H1 (cell line): ENCODE measurements around the gene ASCL1. TPM values are rescaled to one million over a fixed set of nuclear protein-coding genes. Genes with fewer than 3 reads are reported as not detected.

ENCODE experiments used
- CTCF ChIA-PET: fragments of 300-600 bp; sonication (Branson Sonifier 250); formaldehyde crosslinking; loops from one replicate; lab custom pipeline; 2021; ENCODE audit not compliant: partially characterized antibody; lab: Charles Lee
- POLR2A ChIA-PET: fragments of 300-600 bp; sonication (Branson Sonifier 250); formaldehyde crosslinking; loops from one replicate; lab custom pipeline; 2021; ENCODE audit warnings: inconsistent platforms; ENCODE audit not compliant: partially characterized antibody; lab: Charles Lee
- DNase-seq, 2 experiments: peaks; one replicate each; pipeline versions ENCODE4 v3.0.0 to v3.0.0-alpha.2; 2010 to 2022; ENCODE audit warnings: low spot score in 2 of 2, low read depth in 1 of 2, mixed read lengths in 1 of 2
- FAIRE-seq: peaks from 2 replicates; lab custom pipeline; 2011; peaks lifted over from hg19 to GRCh38; lab: Jason Lieb, UNC
- H2AFZ ChIP-seq: 2 replicates; pipeline ENCODE4 v1.8.1; 2012; ENCODE audit warnings: low read length, inconsistent platforms
- H2AK5ac ChIP-seq: 2 replicates; pipeline ENCODE4 v1.6.1; 2013; ENCODE audit warnings: low read depth, low read length
- H2BK120ac ChIP-seq: replicated peaks from 2 replicates; pipeline ENCODE3; 2013; ENCODE audit warnings: low read depth, low read length, inconsistent platforms
- H2BK12ac ChIP-seq: 2 replicates; pipeline ENCODE4 v1.6.1; 2013; ENCODE audit warnings: low read depth, low read length
- H2BK15ac ChIP-seq: 2 replicates; pipeline ENCODE4 v1.6.1; 2013; ENCODE audit warnings: low read length
- H2BK20ac ChIP-seq: 2 replicates; pipeline ENCODE4 v1.6.1; 2013; ENCODE audit warnings: low read length
- H2BK5ac ChIP-seq: 2 replicates; pipeline ENCODE4 v1.6.1; 2013; ENCODE audit warnings: low read depth, low read length
- H3K14ac ChIP-seq: 2 replicates; pipeline ENCODE4 v1.6.1; 2013; ENCODE audit warnings: inconsistent platforms; ENCODE audit not compliant: insufficient read length
- H3K18ac ChIP-seq: 2 replicates; pipeline ENCODE4 v1.6.1; 2013; ENCODE audit warnings: low read length; ENCODE audit errors: extremely low read depth
- H3K23ac ChIP-seq: 2 replicates; pipeline ENCODE4 v1.6.1; 2013; ENCODE audit warnings: inconsistent platforms; ENCODE audit not compliant: insufficient read length
- H3K23me2 ChIP-seq: 2 replicates; pipeline ENCODE4 v1.6.1; 2013; ENCODE audit warnings: low read depth, low read length
- H3K27ac ChIP-seq: 2 replicates; pipeline ENCODE4 v1.6.1; 2011; ENCODE audit warnings: low read depth, low read length, inconsistent platforms
- H3K27me3 ChIP-seq, 4 experiments: replicated peaks in 1 of 4; 1 replicate in 1 of 4; 2 replicates in 3 of 4; pipeline versions ENCODE4 v1.6.1 to v1.8.1; 2011 to 2013; ENCODE audit warnings: low read length in 3 of 4, mild to moderate bottlenecking in 3 of 4, inconsistent platforms in 2 of 4, mixed read lengths in 2 of 4, moderate library complexity in 1 of 4; ENCODE audit not compliant: control insufficient read depth in 3 of 4, insufficient read depth in 3 of 4; ENCODE audit errors: extremely low read depth in 1 of 4
- H3K36me3 ChIP-seq, 4 experiments: 2 replicates each; pipeline versions ENCODE4 v1.6.1 to v1.8.1; 2011 to 2013; ENCODE audit warnings: mild to moderate bottlenecking in 4 of 4, low read length in 3 of 4, moderate library complexity in 2 of 4, control low read depth in 1 of 4, inconsistent platforms in 1 of 4; ENCODE audit not compliant: insufficient read depth in 4 of 4, control insufficient read depth in 2 of 4
- H3K4ac ChIP-seq: replicated peaks from 2 replicates; pipeline ENCODE3; 2013; ENCODE audit warnings: low read length, low read depth, mixed read lengths, inconsistent platforms; ENCODE audit not compliant: insufficient read length
- H3K4me1 ChIP-seq, 4 experiments: replicated peaks in 1 of 4; 1 replicate in 1 of 4; 2 replicates in 3 of 4; pipeline versions ENCODE4 v1.6.1 to v1.8.1; 2011 to 2013; ENCODE audit warnings: low read length in 3 of 4, inconsistent platforms in 2 of 4, mixed read lengths in 1 of 4; ENCODE audit not compliant: insufficient read depth in 4 of 4, control insufficient read depth in 3 of 4
- H3K4me2 ChIP-seq, 2 experiments: 2 replicates each; pipeline versions ENCODE4 v1.6.1 to v1.8.1; 2011 to 2013; ENCODE audit warnings: low read depth in 2 of 2, low read length in 2 of 2, control low read depth in 1 of 2, inconsistent platforms in 1 of 2, mild to moderate bottlenecking in 1 of 2; ENCODE audit not compliant: insufficient read depth in 1 of 2
- H3K4me3 ChIP-seq, 4 experiments: fragments of 200-600, 300-600 bp in 1 of 4; sonication (generic), shearing (Covaris generic), sonication (Bioruptor Twin) in 1 of 4; 2 replicates each; pipeline versions ENCODE4 v1.5.1 to v1.8.1; 2011 to 2016; ENCODE audit warnings: low read length in 4 of 4, low read depth in 3 of 4, control low read depth in 2 of 4, inconsistent platforms in 2 of 4, mild to moderate bottlenecking in 2 of 4, mixed read lengths in 1 of 4, moderate library complexity in 1 of 4; ENCODE audit not compliant: insufficient read depth in 2 of 4; ENCODE audit errors: extremely low read depth in 1 of 4
- H3K56ac ChIP-seq: replicated peaks from 2 replicates; pipeline ENCODE3; 2013; ENCODE audit warnings: low read depth, mild to moderate bottlenecking, mixed read lengths, low read length, inconsistent platforms; ENCODE audit not compliant: insufficient read length
- H3K79me1 ChIP-seq: 2 replicates; pipeline ENCODE4 v1.6.1; 2013; ENCODE audit warnings: low read depth, low read length, control low read depth
- H3K79me2 ChIP-seq, 2 experiments: 2 replicates each; pipeline versions ENCODE4 v1.6.1 to v1.8.1; 2012 to 2013; ENCODE audit warnings: low read length in 2 of 2, mild to moderate bottlenecking in 2 of 2, inconsistent platforms in 1 of 2; ENCODE audit not compliant: insufficient read depth in 2 of 2, control insufficient read depth in 1 of 2
- H3K9ac ChIP-seq, 4 experiments: replicated peaks in 1 of 4; 1 replicate in 1 of 4; 2 replicates in 3 of 4; pipeline versions ENCODE4 v1.6.1 to v1.8.1; 2011 to 2013; ENCODE audit warnings: low read depth in 3 of 4, low read length in 3 of 4, control low read depth in 2 of 4, mild to moderate bottlenecking in 2 of 4, moderate library complexity in 2 of 4, inconsistent platforms in 1 of 4; ENCODE audit errors: extremely low read depth in 1 of 4
- H3K9me3 ChIP-seq, 2 experiments: 2 replicates each; pipeline versions ENCODE4 v1.6.1 to v1.8.1; 2012 to 2013; ENCODE audit warnings: mild to moderate bottlenecking in 2 of 2, moderate library complexity in 2 of 2, control low read depth in 1 of 2, inconsistent platforms in 1 of 2, low read depth in 1 of 2, low read length in 1 of 2, mixed read lengths in 1 of 2; ENCODE audit not compliant: insufficient read depth in 2 of 2
- H4K20me1 ChIP-seq, 2 experiments: replicated peaks in 1 of 2; 2 replicates each; pipeline versions ENCODE3 to v1.8.1; 2011 to 2013; ENCODE audit warnings: inconsistent platforms in 2 of 2, low read length in 2 of 2, mild to moderate bottlenecking in 1 of 2; ENCODE audit not compliant: insufficient read depth in 2 of 2, control insufficient read depth in 1 of 2
- H4K5ac ChIP-seq: 2 replicates; pipeline ENCODE4 v1.6.1; 2013; ENCODE audit warnings: low read length, low read depth, mixed read lengths, inconsistent platforms; ENCODE audit not compliant: insufficient read length
- H4K8ac ChIP-seq: 2 replicates; pipeline ENCODE4 v1.8.0; 2013; ENCODE audit warnings: mild to moderate bottlenecking, moderate library complexity, low read length, inconsistent platforms; ENCODE audit not compliant: insufficient read depth; ENCODE audit errors: extremely low read depth
- H4K91ac ChIP-seq: replicated peaks from 2 replicates; pipeline ENCODE3; 2013; ENCODE audit warnings: low read length, mixed read lengths, inconsistent platforms; ENCODE audit not compliant: insufficient read length
- CEBPB ChIP-seq: IDR thresholded peaks from 2 replicates; pipeline ENCODE4 v1.6.1; 2012; ENCODE audit warnings: low read depth, low read length
- CHD1 ChIP-seq: IDR thresholded peaks from 2 replicates; pipeline ENCODE4 v1.6.1; 2012; ENCODE audit warnings: low read depth, low read length, improper control_type of control experiment
- EP300 ChIP-seq, 2 experiments: IDR thresholded peaks; 1 replicate in 1 of 2; 2 replicates in 1 of 2; pipeline ENCODE4 v1.6.1; 2011 to 2012; ENCODE audit warnings: low read depth in 2 of 2, low read length in 2 of 2, mild to moderate bottlenecking in 2 of 2, borderline replicate concordance in 1 of 2, inconsistent platforms in 1 of 2, moderate library complexity in 1 of 2
- FOSL1 ChIP-seq: IDR thresholded peaks from 2 replicates; pipeline ENCODE4 v1.6.1; 2011; ENCODE audit warnings: mild to moderate bottlenecking, low read depth, low read length, moderate library complexity; ENCODE audit not compliant: insufficient read depth
- HDAC2 ChIP-seq, 2 experiments: fragments of 300-600 bp in 1 of 2; sonication (generic) in 1 of 2; IDR thresholded peaks; 2 replicates each; pipeline ENCODE4 v1.6.1; 2011 to 2012; ENCODE audit warnings: low read depth in 2 of 2, low read length in 2 of 2, mild to moderate bottlenecking in 2 of 2, moderate library complexity in 2 of 2, borderline replicate concordance in 1 of 2, inconsistent platforms in 1 of 2
- HDAC6 ChIP-seq: IDR thresholded peaks from one replicate; pipeline ENCODE4 v1.7.1; 2012; ENCODE audit warnings: low read depth, mild to moderate bottlenecking, inconsistent platforms, low read length, moderate library complexity
- JUND ChIP-seq: IDR thresholded peaks from 2 replicates; pipeline ENCODE4 v1.6.1; 2011; ENCODE audit warnings: mild to moderate bottlenecking, improper control_type of control experiment, low read length
- RBBP5 ChIP-seq: IDR thresholded peaks from 2 replicates; pipeline ENCODE4 v1.7.1; 2012; ENCODE audit warnings: low read depth, mild to moderate bottlenecking, inconsistent platforms, low read length, moderate library complexity, borderline replicate concordance
- SIRT6 ChIP-seq: IDR thresholded peaks from one replicate; pipeline ENCODE4 v1.7.1; 2012; ENCODE audit warnings: low read length, inconsistent platforms
- SIX5 ChIP-seq: IDR thresholded peaks from 2 replicates; pipeline ENCODE4 v1.6.1; 2011; ENCODE audit warnings: mild to moderate bottlenecking, low read depth, low read length
- SRF ChIP-seq: IDR thresholded peaks from 2 replicates; pipeline ENCODE4 v1.6.1; 2011; ENCODE audit warnings: mild to moderate bottlenecking, low read depth, low read length, moderate library complexity
- SUZ12 ChIP-seq: fragments of 200-600 bp; sonication (generic); IDR thresholded peaks from 2 replicates; pipeline ENCODE4 v1.6.1; 2012; ENCODE audit warnings: mild to moderate bottlenecking, inconsistent platforms, low read length, moderate library complexity, mixed read lengths
- TAF7 ChIP-seq: optimal IDR thresholded peaks from 2 replicates; pipeline ENCODE3; 2011; ENCODE audit warnings: low read depth, mild to moderate bottlenecking, inconsistent platforms, low read length, moderate library complexity, borderline replicate concordance
- ZNF274 ChIP-seq: IDR thresholded peaks from 2 replicates; pipeline ENCODE4 v1.7.0; 2012; ENCODE audit warnings: low read length, borderline replicate concordance; ENCODE audit errors: extremely low read depth
- WGBS, 2 experiments: shearing (Covaris generic) in 1 of 2; methylation state at CpG; one replicate each; pipeline versions ENCODE4 v1.1.6 to v1.1.7; 2013 to 2015; ENCODE audit warnings: low lambda C conversion rate in 2 of 2, mixed read lengths in 2 of 2, inconsistent platforms in 1 of 2, low coverage in 1 of 2, missing lambda C conversion rate in 1 of 2; ENCODE audit not compliant: insufficient replicate concordance in 2 of 2, insufficient coverage in 1 of 2, insufficient read length in 1 of 2; ENCODE audit errors: extremely low coverage in 1 of 2, missing lambda C conversion rate in 1 of 2; 5-methylcytosine and 5-hydroxymethylcytosine counted together
- polyA plus RNA-seq, 7 experiments: library from polyadenylated mRNA; depleted of rRNA in 3 of 7; stranded (reverse) in 5 of 7; unstranded in 2 of 7; fragments of >200 nt in 5 of 7; fragments of 200-250 nt in 2 of 7; gene quantifications; 1 replicate in 5 of 7; 2 replicates in 1 of 7; 4 replicates in 1 of 7; pipeline versions ENCODE4 v1.2.1 to v1.2.3, GENCODE V29; 2011 to 2013; ENCODE audit warnings: missing spikeins in 2 of 7, mixed read lengths in 2 of 7
- total RNA-seq: library from RNA; stranded (reverse); fragmentation: NEBNext Ultra II Directional; extraction: Animal tissue kit (Norgen Biotek cat#: 25700); gene quantifications from 2 replicates; pipeline ENCODE4 v1.2.1, GENCODE V29; 2021

The ASCL1 gene
- total and polyA plus RNA-seq, 2 of the 8 experiments (the other 6 are each of a cell fraction or from before 2014, with no cell fraction given): 0.12 TPM; not detected in 1

- no peak overlapping the region for H3K23ac ChIP-seq
These were observed 46.2 kb upstream of the ASCL1 start for GRCh38 chr12:102911320-102911719.

More at GRCh38 chr12:102911320-102911719, 46.2 kb upstream of the ASCL1 start:
- H4K20me1 ChIP-seq: no peaks in the 10 kb centered on the region
- H3K79me2 ChIP-seq: no peaks in the 10 kb centered on the region
- 100% methylated on average over 3 of the region's 3 CpGs; no CpG with 5 or more reads in 1 of the 2 experiments for WGBS, 2 experiments
- H2BK120ac ChIP-seq: no peak overlapping the region
- no peaks in the 10 kb centered on the region for H3K36me3 ChIP-seq
- ChIA-PET POLR2A (no interaction called here), CTCF (interaction anchor here (1.1 to 2.0 kb wide), 4 partner anchors 21 to 637 kb away, joined by 3 to 14 read pairs (median 4); no protein-coding TSS in a partner anchor)
- no peak overlapping the region for H4K8ac ChIP-seq
- H3K4me2 ChIP-seq: no peak overlapping the region
- H3K9me3 ChIP-seq: no peaks in the 10 kb centered on the region
- H2AK5ac ChIP-seq: no peak overlapping the region
- H3K18ac ChIP-seq: no peak overlapping the region
- no peak overlapping the region for H4K5ac ChIP-seq
- no peak overlapping the region for H2BK20ac ChIP-seq
- no peak overlapping the region for H3K9ac ChIP-seq
- H4K91ac ChIP-seq: no peak overlapping the region
- no peak overlapping the region for H2BK15ac ChIP-seq
- no peak overlapping the region for H3K27ac ChIP-seq
- no peak overlapping the region for H3K4me3 ChIP-seq
- no peak overlapping the region for H2AFZ ChIP-seq
- H3K4me1 ChIP-seq: no peaks in the 10 kb centered on the region
- no peak overlapping the region for H3K4ac ChIP-seq
- H3K14ac ChIP-seq: no peak overlapping the region
- no peaks in the 10 kb centered on the region for H3K23me2 ChIP-seq
- DNase-seq (no peak), FAIRE-seq (no peak)
- no peaks in the 10 kb centered on the region for H3K79me1 ChIP-seq
- no peak overlapping the region for H2BK5ac ChIP-seq
- no peak overlapping the region for H3K56ac ChIP-seq
- H2BK12ac ChIP-seq: no peak overlapping the region
- TF ChIP-seq EP300 (IDR thresholded peaks at IDR 0.05; ENCODE audit: borderline replicate concordance in 1 of 2, low read depth in 2 of 2, low read length in 2 of 2) (no peak), TAF7 (no peak), SIRT6 (no peak), JUND (no peak), SIX5 (no peak), ZNF274 (no peak), FOSL1 (no peak), RBBP5 (no peak), SRF (no peak), HDAC6 (no peak), HDAC2 (IDR thresholded peaks at IDR 0.05; ENCODE audit: borderline replicate concordance in 1 of 2, low read depth in 2 of 2, low read length in 2 of 2) (no peak), SUZ12 (no peak), CEBPB (no peak), CHD1 (no peak)
- H3K27me3 ChIP-seq: no peaks in the 10 kb centered on the region
